HepG2 (cell line): ENCODE measurements around the gene ATP2C2. TPM values are rescaled to one million over a fixed set of nuclear protein-coding genes. Genes with fewer than 3 reads are reported as not detected.

Source experiments
- ATAC-seq: fragments of 200-7000 bp; cut with Tn5 transposase; 3 replicates; pipeline ENCODE4 v1.9.1; 2020; ENCODE audit warnings: mild to moderate bottlenecking, moderate library complexity
- BruUV-seq: library from RNA; stranded (reverse); fragments of 400-500 nt; replicated peaks from 2 replicates; lab custom pipeline; 2021; lab: Mats Ljungman, UMichigan
- CTCF ChIA-PET: fragments of 300-600 bp; formaldehyde crosslinking; extraction: SDS; loops from one replicate; lab custom pipeline; 2021; ENCODE audit warnings: low total read pairs, inconsistent platforms, low intra/inter-chr PET ratio; lab: Yijun Ruan, JAX
- POLR2A ChIA-PET: fragments of 350-600 bp; sonication (Branson Sonifier 250); formaldehyde crosslinking; loops from one replicate; lab custom pipeline; 2020; ENCODE audit warnings: antibody characterized with exemption, inconsistent platforms; lab: Yijun Ruan, JAX
- DNase-seq: peaks from one replicate; pipeline ENCODE4 v3.0.0-alpha.2; 2015; ENCODE audit warnings: low spot score
- FAIRE-seq: peaks from 3 replicates; lab custom pipeline; 2011; peaks lifted over from hg19 to GRCh38; lab: Jason Lieb, UNC
- H2AFZ ChIP-seq: one replicate; pipeline ENCODE4 v1.6.1; 2011; ENCODE audit warnings: low read length, inconsistent platforms
- H3K27ac ChIP-seq: fragments of 300-600 bp; 3 replicates; pipeline ENCODE4 v1.8.0; 2011; ENCODE audit warnings: mixed run types, mild to moderate bottlenecking, mixed read lengths, low read length, inconsistent platforms; ENCODE audit not compliant: insufficient read depth; ENCODE audit errors: extremely low read length
- H3K27me3 ChIP-seq, 2 experiments: fragments of 200-600 bp in 1 of 2; 2 replicates in 1 of 2; 3 replicates in 1 of 2; pipeline versions ENCODE4 v1.6.0 to v1.8.0; 2011; ENCODE audit warnings: low read length in 2 of 2, mild to moderate bottlenecking in 2 of 2, moderate library complexity in 2 of 2, inconsistent platforms in 1 of 2; ENCODE audit not compliant: insufficient read depth in 2 of 2, control insufficient read depth in 1 of 2
- H3K36me3 ChIP-seq, 2 experiments: fragments of 200-600 bp in 1 of 2; replicated peaks in 1 of 2; 2 replicates in 1 of 2; 3 replicates in 1 of 2; pipeline versions ENCODE4 v1.5.1 to v1.8.0; 2011; ENCODE audit warnings: low read length in 2 of 2, inconsistent platforms in 1 of 2; ENCODE audit not compliant: insufficient read depth in 2 of 2, control insufficient read depth in 1 of 2
- H3K4me1 ChIP-seq: 2 replicates; pipeline ENCODE4 v1.5.1; 2012; ENCODE audit warnings: low read length, inconsistent platforms; ENCODE audit not compliant: insufficient read depth
- H3K4me2 ChIP-seq: 2 replicates; pipeline ENCODE4 v1.6.0; 2011; ENCODE audit warnings: low read depth, low read length, inconsistent platforms
- H3K4me3 ChIP-seq, 3 experiments: fragments of 200-600 bp in 1 of 3; sonication (generic), shearing (Covaris generic) in 1 of 3; replicated peaks in 1 of 3; 2 replicates each; pipeline ENCODE4 v1.5.1; 2011 to 2016; ENCODE audit warnings: low read length in 3 of 3, inconsistent platforms in 2 of 3, low read depth in 2 of 3, mild to moderate bottlenecking in 2 of 3, control low read depth in 1 of 3, mixed read lengths in 1 of 3; ENCODE audit not compliant: insufficient read depth in 1 of 3
- H3K79me2 ChIP-seq: one replicate; pipeline ENCODE4 v1.6.1; 2011; ENCODE audit warnings: low read length, inconsistent platforms; ENCODE audit not compliant: insufficient read depth
- H3K9ac ChIP-seq: 2 replicates; pipeline ENCODE4 v1.6.0; 2011; ENCODE audit warnings: mild to moderate bottlenecking, low read depth, low read length, inconsistent platforms; ENCODE audit not compliant: insufficient read depth
- H3K9me3 ChIP-seq: 2 replicates; pipeline ENCODE4 v1.5.1; 2012; ENCODE audit warnings: mild to moderate bottlenecking, low read length
- H4K20me1 ChIP-seq: 2 replicates; pipeline ENCODE4 v1.6.0; 2011; ENCODE audit warnings: inconsistent platforms, mild to moderate bottlenecking, low read length, moderate library complexity; ENCODE audit not compliant: insufficient read depth
- AHR ChIP-seq: IDR thresholded peaks from 2 replicates; pipeline ENCODE4 v1.6.1; 2018; ENCODE audit warnings: missing genetic modification reagents, missing compliant biosample characterization
- KLF13 ChIP-seq: sonication (generic); formaldehyde crosslinking; IDR thresholded peaks from 2 replicates; pipeline ENCODE4 v1.4.0; 2020; ENCODE audit warnings: mild to moderate bottlenecking, missing genetic modification reagents
- MZF1 ChIP-seq: sonication (generic); formaldehyde crosslinking; IDR thresholded peaks from 2 replicates; pipeline ENCODE4 v1.8.1; 2023; ENCODE audit warnings: mild to moderate bottlenecking, missing genetic modification reagents, borderline replicate concordance
- NFE2L2 ChIP-seq: fragments of 150-350 bp; IDR thresholded peaks from 2 replicates; pipeline ENCODE4 v1.6.1; 2014; ENCODE audit warnings: low read length
- REXO4 ChIP-seq: sonication (generic); formaldehyde crosslinking; IDR thresholded peaks from 2 replicates; pipeline ENCODE4 v1.8.0; 2022; ENCODE audit warnings: missing genetic modification reagents, mild to moderate bottlenecking, borderline replicate concordance
- SETDB1 ChIP-seq: sonication (generic); formaldehyde crosslinking; IDR thresholded peaks from 2 replicates; pipeline ENCODE4 v1.5.1; 2020; ENCODE audit warnings: missing genetic modification reagents, mild to moderate bottlenecking, borderline replicate concordance
- U2AF2 ChIP-seq: fragments of 200-400 bp; formaldehyde crosslinking; IDR thresholded peaks from 2 replicates; pipeline ENCODE4 v1.6.1; 2017; ENCODE audit warnings: low read depth, mild to moderate bottlenecking, low read length
- ZBTB8A ChIP-seq: sonication (generic); formaldehyde crosslinking; IDR thresholded peaks from 2 replicates; pipeline ENCODE4 v1.4.0; 2020; ENCODE audit warnings: mild to moderate bottlenecking, low read depth, missing genetic modification reagents, borderline replicate concordance
- ZNF234 ChIP-seq: sonication (generic); formaldehyde crosslinking; conservative IDR thresholded peaks from 2 replicates; pipeline ENCODE4 v1.5.1; 2020; ENCODE audit warnings: mild to moderate bottlenecking, missing genetic modification reagents
- ZNF44 ChIP-seq: sonication (generic); formaldehyde crosslinking; IDR thresholded peaks from 2 replicates; pipeline ENCODE4 v1.5.1; 2020; ENCODE audit warnings: mild to moderate bottlenecking, missing genetic modification reagents
- ZNF572 ChIP-seq: sonication (generic); formaldehyde crosslinking; IDR thresholded peaks from 2 replicates; pipeline ENCODE4 v1.5.1; 2020; ENCODE audit warnings: mild to moderate bottlenecking, missing genetic modification reagents
- WGBS: methylation state at CpG from one replicate; pipeline ENCODE4 v1.1.6; 2017; ENCODE audit warnings: low lambda C conversion rate; 5-methylcytosine and 5-hydroxymethylcytosine counted together
- in situ Hi-C: cut with HindIII; loops from 2 replicates; pipeline ENCODE4 v1.10.0; 2017; ENCODE audit warnings: low pct_unique_long_range_greater_than_20kb; ENCODE audit not compliant: extremely low pct_ligation_motif_present
- intact Hi-C: fragments of 100-400 bp; cut with micrococcal nuclease; formaldehyde crosslinking; loops from one replicate; pipeline ENCODE4 v1.10.0; 2022; ENCODE audit not compliant: unreplicated experiment
- polyA plus RNA-seq, 8 experiments: library from polyadenylated mRNA; depleted of rRNA in 3 of 8; stranded (reverse) in 7 of 8; unstranded in 1 of 8; fragments of >200 nt; fragmentation: Illumina TruSeq in 4 of 8; extraction: Trizol in 4 of 8; gene quantifications; 2 replicates each; pipeline versions ENCODE4 v1.2.1 to v1.2.3, GENCODE V29; 2011 to 2016; ENCODE audit warnings: low read depth in 4 of 8, missing spikeins in 1 of 8, mixed read lengths in 1 of 8; ENCODE audit not compliant: insufficient read depth in 1 of 8
- total RNA-seq, 5 experiments: library from RNA; depleted of rRNA; stranded (reverse); fragments of >200 nt; fragmentation: Illumina TruSeq; extraction: Trizol; gene quantifications; 2 replicates each; pipeline ENCODE4 v1.2.3, GENCODE V29; 2016; ENCODE audit warnings: low read depth in 1 of 5
- TF ChIP-seq, protein P1 (sequence below): sonication (generic); formaldehyde crosslinking; IDR thresholded peaks from 2 replicates; pipeline ENCODE4 v1.5.0; 2020; ENCODE audit warnings: mild to moderate bottlenecking, missing genetic modification reagents
- TF ChIP-seq, protein P2 (sequence below): sonication (generic); formaldehyde crosslinking; IDR thresholded peaks from 2 replicates; pipeline ENCODE4 v1.4.0; 2020; ENCODE audit warnings: mild to moderate bottlenecking, missing genetic modification reagents
- TF ChIP-seq, protein P3 (sequence below): sonication (generic); formaldehyde crosslinking; IDR thresholded peaks from 2 replicates; pipeline ENCODE4 v1.4.0; 2020; ENCODE audit warnings: missing genetic modification reagents, borderline replicate concordance

ATP2C2 gene
- total and polyA plus RNA-seq, 2 of the 13 experiments (the other 11 are each of a cell fraction or from before 2014, with no cell fraction given): 0.07 TPM; not detected in 1

DNA sequence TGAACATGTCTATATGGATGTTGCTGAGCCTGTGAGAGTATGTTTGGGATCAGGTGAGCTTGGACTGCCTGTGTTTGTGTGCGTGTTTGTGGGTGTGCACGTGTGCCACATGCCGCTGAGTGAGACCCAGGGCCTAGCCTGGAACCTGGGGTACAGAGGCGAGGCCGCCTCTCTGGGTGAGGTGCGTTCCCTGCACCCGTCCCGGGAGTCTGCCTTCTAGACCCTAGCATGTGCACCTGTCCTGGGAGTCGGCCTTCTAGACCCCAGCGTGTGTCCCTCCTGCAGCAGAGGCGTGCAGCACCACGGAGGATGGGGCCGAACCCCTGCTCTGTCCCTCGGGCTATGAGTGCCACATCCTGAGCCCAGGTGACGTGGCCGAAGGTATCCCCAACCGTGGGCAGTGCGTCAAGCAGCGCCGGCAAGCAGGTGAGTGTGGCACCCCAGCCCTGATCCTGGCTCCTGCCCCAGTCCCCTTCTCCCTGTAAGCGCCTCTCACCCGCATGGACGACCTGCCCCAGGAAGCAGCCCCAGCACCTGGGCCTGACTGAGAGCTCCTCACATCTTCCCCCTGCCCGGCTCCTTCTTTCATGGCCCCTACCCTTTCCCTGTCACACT, 49.1 kb upstream of the ATP2C2 start:
- no peak overlapping the region for H3K4me3 ChIP-seq
- FAIRE-seq (no peak), DNase-seq (no peak), ATAC-seq (no peak; the same call in 2 of the 3 replicates)
- H3K27me3 ChIP-seq: peaks cover 1 to 38% of the 10 kb centered on the region in 2 experiments; a peak in 4 of 5 replicates
- no peak overlapping the region for H2AFZ ChIP-seq
- no peaks in the 10 kb centered on the region for H3K4me1 ChIP-seq
- no peak overlapping the region for H3K4me2 ChIP-seq
- H3K79me2 ChIP-seq: no peaks in the 10 kb centered on the region
- H4K20me1 ChIP-seq: no peaks in the 10 kb centered on the region
- no TSS peak for BruUV-seq
- in situ Hi-C loops (no loop called here), intact Hi-C loops (no loop called here)
- H3K36me3 ChIP-seq: no peaks in the 10 kb centered on the region
- ChIA-PET POLR2A (no interaction called here), CTCF (no interaction called here)
- H3K9me3 ChIP-seq: peaks cover 5% of the 10 kb centered on the region
- no peak overlapping the region for H3K9ac ChIP-seq
- WGBS: 21% methylated on average over 12 of the region's 24 CpGs
- H3K27ac ChIP-seq: no peak overlapping the region
- TF ChIP-seq, protein P1, sequence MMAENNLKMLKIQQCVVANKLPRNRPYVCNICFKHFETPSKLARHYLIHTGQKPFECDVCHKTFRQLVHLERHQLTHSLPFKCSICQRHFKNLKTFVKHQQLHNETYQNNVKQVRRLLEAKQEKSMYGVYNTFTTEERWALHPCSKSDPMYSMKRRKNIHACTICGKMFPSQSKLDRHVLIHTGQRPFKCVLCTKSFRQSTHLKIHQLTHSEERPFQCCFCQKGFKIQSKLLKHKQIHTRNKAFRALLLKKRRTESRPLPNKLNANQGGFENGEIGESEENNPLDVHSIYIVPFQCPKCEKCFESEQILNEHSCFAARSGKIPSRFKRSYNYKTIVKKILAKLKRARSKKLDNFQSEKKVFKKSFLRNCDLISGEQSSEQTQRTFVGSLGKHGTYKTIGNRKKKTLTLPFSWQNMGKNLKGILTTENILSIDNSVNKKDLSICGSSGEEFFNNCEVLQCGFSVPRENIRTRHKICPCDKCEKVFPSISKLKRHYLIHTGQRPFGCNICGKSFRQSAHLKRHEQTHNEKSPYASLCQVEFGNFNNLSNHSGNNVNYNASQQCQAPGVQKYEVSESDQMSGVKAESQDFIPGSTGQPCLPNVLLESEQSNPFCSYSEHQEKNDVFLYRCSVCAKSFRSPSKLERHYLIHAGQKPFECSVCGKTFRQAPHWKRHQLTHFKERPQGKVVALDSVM: no peak
- no peak for TF ChIP-seq U2AF2
- no peak for TF ChIP-seq ZNF572
- no peak for TF ChIP-seq KLF13
- TF ChIP-seq ZNF44 (CRISPR knock-in tag): no peak
- TF ChIP-seq NFE2L2: no peak
- TF ChIP-seq, protein P2, sequence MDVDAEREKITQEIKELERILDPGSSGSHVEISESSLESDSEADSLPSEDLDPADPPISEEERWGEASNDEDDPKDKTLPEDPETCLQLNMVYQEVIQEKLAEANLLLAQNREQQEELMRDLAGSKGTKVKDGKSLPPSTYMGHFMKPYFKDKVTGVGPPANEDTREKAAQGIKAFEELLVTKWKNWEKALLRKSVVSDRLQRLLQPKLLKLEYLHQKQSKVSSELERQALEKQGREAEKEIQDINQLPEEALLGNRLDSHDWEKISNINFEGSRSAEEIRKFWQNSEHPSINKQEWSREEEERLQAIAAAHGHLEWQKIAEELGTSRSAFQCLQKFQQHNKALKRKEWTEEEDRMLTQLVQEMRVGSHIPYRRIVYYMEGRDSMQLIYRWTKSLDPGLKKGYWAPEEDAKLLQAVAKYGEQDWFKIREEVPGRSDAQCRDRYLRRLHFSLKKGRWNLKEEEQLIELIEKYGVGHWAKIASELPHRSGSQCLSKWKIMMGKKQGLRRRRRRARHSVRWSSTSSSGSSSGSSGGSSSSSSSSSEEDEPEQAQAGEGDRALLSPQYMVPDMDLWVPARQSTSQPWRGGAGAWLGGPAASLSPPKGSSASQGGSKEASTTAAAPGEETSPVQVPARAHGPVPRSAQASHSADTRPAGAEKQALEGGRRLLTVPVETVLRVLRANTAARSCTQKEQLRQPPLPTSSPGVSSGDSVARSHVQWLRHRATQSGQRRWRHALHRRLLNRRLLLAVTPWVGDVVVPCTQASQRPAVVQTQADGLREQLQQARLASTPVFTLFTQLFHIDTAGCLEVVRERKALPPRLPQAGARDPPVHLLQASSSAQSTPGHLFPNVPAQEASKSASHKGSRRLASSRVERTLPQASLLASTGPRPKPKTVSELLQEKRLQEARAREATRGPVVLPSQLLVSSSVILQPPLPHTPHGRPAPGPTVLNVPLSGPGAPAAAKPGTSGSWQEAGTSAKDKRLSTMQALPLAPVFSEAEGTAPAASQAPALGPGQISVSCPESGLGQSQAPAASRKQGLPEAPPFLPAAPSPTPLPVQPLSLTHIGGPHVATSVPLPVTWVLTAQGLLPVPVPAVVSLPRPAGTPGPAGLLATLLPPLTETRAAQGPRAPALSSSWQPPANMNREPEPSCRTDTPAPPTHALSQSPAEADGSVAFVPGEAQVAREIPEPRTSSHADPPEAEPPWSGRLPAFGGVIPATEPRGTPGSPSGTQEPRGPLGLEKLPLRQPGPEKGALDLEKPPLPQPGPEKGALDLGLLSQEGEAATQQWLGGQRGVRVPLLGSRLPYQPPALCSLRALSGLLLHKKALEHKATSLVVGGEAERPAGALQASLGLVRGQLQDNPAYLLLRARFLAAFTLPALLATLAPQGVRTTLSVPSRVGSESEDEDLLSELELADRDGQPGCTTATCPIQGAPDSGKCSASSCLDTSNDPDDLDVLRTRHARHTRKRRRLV: no peak
- TF ChIP-seq, protein P3, sequence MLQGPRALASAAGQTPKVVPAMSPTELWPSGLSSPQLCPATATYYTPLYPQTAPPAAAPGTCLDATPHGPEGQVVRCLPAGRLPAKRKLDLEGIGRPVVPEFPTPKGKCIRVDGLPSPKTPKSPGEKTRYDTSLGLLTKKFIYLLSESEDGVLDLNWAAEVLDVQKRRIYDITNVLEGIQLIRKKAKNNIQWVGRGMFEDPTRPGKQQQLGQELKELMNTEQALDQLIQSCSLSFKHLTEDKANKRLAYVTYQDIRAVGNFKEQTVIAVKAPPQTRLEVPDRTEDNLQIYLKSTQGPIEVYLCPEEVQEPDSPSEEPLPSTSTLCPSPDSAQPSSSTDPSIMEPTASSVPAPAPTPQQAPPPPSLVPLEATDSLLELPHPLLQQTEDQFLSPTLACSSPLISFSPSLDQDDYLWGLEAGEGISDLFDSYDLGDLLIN (CRISPR knock-in tag): no peak
- TF ChIP-seq ZNF234 (CRISPR knock-in tag): no peak
- no peak for TF ChIP-seq REXO4 (CRISPR knock-in tag)
- no peak for TF ChIP-seq MZF1
- no peak for TF ChIP-seq AHR (CRISPR knock-in tag)
- no peak for TF ChIP-seq ZBTB8A (CRISPR knock-in tag)
- no peak for TF ChIP-seq SETDB1 (CRISPR knock-in tag)
